Measurements from ENCODE around the gene IGFN1. TPM values are rescaled to one million over a fixed set of nuclear protein-coding genes. Genes with fewer than 3 reads are reported as not detected.

Gene IGFN1
- total and polyA plus RNA-seq, 9 of the 15 experiments (the other 6 are each of a cell fraction or from before 2014, with no cell fraction given) = 0.04 TPM; not detected in 8

DNA sequence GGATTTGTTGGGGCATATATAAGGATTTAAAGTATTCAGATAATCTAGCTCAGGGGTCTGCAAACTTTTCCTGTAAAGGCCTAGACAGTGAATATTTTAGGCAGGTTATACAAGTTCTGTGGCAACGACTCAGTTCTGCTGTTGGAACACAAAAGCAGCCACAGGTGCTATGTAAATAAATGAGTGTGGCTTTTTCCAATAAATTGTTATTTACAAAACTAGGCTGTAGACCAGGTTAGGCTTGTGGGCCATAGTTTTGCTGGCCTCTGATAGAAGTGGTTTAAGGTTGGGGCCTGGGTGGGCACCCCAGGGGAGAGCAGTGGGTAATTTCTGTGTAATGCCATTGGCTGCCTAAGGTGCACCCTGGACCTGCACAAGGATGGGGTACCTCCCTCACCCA is 16.9 kb upstream of the IGFN1 start:
- H2AFZ ChIP-seq (ENCODE audit: low read depth, low read length) = no peak overlapping the region
- FAIRE-seq (no peak), ATAC-seq (no peak), DNase-seq (ENCODE audit: extremely low read depth in 1 of 4, low spot score in 3 of 4) (no peak)
- peaks cover 3% of the 10 kb centered on the region; the same call in 1 of the 2 replicates for H3K9me3 ChIP-seq (replicated peaks; ENCODE audit: control insufficient read depth, insufficient read depth, low read depth, low read length)
- H3K4me2 ChIP-seq (ENCODE audit: insufficient read depth, low read length) = no peak overlapping the region
- H3K27ac ChIP-seq (ENCODE audit: extremely low read depth, low read depth, low read length) = no peak overlapping the region
- H3K36me3 ChIP-seq (ENCODE audit: control insufficient read depth, insufficient read depth, low read length) = no peaks in the 10 kb centered on the region
- intact Hi-C loops (cut with micrococcal nuclease) = no loop called here
- H4K20me1 ChIP-seq (replicated peaks; ENCODE audit: control insufficient read depth, insufficient read depth, low read length) = no peaks in the 10 kb centered on the region
- CTCF ChIA-PET (ENCODE audit: low intra/inter-chr PET ratio) = no interaction called here
- H3K9me1 ChIP-seq (ENCODE audit: control insufficient read depth, insufficient read depth, low read length) = no peaks in the 10 kb centered on the region
- in situ Hi-C loops (cut with MboI) = no loop called here
- peaks cover 11 to 17% of the 10 kb centered on the region in 2 experiments; a peak in 4 of 5 replicates for H3K4me1 ChIP-seq (replicated peaks in 1 of 2; ENCODE audit: control insufficient read depth in 2 of 2, insufficient read depth in 2 of 2, low read length in 2 of 2)
- peaks cover 9 to 20% of the 10 kb centered on the region in 2 experiments; a peak in 4 of 5 replicates for H3K27me3 ChIP-seq (ENCODE audit: control insufficient read depth in 2 of 2, insufficient read depth in 2 of 2, low read length in 2 of 2)
- POLR2A ChIA-PET = no interaction called here
- no peak overlapping the region for H3K4me3 ChIP-seq
- no peak overlapping the region for H3K9ac ChIP-seq (ENCODE audit: insufficient read depth in 1 of 2, low read depth in 2 of 2, low read length in 2 of 2)
- no TSS peak for BruUV-seq (replicated peaks)
- WGBS (ENCODE audit: insufficient coverage, low coverage, missing lambda C conversion rate) = 13% methylated on average over 1 of the region's 1 CpG
- H3K79me2 ChIP-seq (ENCODE audit: control insufficient read depth, insufficient read depth, low read length) = no peaks in the 10 kb centered on the region
- TF ChIP-seq ZNF77 (CRISPR knock-in tag; IDR thresholded peaks at IDR 0.05) = no peak
- TF ChIP-seq ZNF551 (CRISPR knock-in tag; IDR thresholded peaks at IDR 0.05) = no peak
- TF ChIP-seq SLC30A9 (CRISPR knock-in tag; IDR thresholded peaks at IDR 0.05) = no peak
- TF ChIP-seq, protein P1, sequence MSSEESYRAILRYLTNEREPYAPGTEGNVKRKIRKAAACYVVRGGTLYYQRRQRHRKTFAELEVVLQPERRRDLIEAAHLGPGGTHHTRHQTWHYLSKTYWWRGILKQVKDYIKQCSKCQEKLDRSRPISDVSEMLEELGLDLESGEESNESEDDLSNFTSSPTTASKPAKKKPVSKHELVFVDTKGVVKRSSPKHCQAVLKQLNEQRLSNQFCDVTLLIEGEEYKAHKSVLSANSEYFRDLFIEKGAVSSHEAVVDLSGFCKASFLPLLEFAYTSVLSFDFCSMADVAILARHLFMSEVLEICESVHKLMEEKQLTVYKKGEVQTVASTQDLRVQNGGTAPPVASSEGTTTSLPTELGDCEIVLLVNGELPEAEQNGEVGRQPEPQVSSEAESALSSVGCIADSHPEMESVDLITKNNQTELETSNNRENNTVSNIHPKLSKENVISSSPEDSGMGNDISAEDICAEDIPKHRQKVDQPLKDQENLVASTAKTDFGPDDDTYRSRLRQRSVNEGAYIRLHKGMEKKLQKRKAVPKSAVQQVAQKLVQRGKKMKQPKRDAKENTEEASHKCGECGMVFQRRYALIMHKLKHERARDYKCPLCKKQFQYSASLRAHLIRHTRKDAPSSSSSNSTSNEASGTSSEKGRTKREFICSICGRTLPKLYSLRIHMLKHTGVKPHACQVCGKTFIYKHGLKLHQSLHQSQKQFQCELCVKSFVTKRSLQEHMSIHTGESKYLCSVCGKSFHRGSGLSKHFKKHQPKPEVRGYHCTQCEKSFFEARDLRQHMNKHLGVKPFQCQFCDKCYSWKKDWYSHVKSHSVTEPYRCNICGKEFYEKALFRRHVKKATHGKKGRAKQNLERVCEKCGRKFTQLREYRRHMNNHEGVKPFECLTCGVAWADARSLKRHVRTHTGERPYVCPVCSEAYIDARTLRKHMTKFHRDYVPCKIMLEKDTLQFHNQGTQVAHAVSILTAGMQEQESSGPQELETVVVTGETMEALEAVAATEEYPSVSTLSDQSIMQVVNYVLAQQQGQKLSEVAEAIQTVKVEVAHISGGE (CRISPR knock-in tag; IDR thresholded peaks at IDR 0.05) = no peak
- no peak for TF ChIP-seq ZNF3 (CRISPR knock-in tag; IDR thresholded peaks at IDR 0.05)
- TF ChIP-seq, protein P2, sequence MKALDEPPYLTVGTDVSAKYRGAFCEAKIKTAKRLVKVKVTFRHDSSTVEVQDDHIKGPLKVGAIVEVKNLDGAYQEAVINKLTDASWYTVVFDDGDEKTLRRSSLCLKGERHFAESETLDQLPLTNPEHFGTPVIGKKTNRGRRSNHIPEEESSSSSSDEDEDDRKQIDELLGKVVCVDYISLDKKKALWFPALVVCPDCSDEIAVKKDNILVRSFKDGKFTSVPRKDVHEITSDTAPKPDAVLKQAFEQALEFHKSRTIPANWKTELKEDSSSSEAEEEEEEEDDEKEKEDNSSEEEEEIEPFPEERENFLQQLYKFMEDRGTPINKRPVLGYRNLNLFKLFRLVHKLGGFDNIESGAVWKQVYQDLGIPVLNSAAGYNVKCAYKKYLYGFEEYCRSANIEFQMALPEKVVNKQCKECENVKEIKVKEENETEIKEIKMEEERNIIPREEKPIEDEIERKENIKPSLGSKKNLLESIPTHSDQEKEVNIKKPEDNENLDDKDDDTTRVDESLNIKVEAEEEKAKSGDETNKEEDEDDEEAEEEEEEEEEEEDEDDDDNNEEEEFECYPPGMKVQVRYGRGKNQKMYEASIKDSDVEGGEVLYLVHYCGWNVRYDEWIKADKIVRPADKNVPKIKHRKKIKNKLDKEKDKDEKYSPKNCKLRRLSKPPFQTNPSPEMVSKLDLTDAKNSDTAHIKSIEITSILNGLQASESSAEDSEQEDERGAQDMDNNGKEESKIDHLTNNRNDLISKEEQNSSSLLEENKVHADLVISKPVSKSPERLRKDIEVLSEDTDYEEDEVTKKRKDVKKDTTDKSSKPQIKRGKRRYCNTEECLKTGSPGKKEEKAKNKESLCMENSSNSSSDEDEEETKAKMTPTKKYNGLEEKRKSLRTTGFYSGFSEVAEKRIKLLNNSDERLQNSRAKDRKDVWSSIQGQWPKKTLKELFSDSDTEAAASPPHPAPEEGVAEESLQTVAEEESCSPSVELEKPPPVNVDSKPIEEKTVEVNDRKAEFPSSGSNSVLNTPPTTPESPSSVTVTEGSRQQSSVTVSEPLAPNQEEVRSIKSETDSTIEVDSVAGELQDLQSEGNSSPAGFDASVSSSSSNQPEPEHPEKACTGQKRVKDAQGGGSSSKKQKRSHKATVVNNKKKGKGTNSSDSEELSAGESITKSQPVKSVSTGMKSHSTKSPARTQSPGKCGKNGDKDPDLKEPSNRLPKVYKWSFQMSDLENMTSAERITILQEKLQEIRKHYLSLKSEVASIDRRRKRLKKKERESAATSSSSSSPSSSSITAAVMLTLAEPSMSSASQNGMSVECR (CRISPR knock-in tag; IDR thresholded peaks at IDR 0.05) = no peak

All from K562 (cell line).